HepG2 (cell line): ENCODE measurements around the gene LGALS8. TPM values are rescaled to one million over a fixed set of nuclear protein-coding genes. Genes with fewer than 3 reads are reported as not detected.

Experiments used
- AHDC1 ChIP-seq: sonication (generic); formaldehyde crosslinking; IDR thresholded peaks from 2 replicates; pipeline ENCODE4 v1.5.1; 2020; ENCODE audit warnings: mild to moderate bottlenecking, missing genetic modification reagents, borderline replicate concordance
- ATF1 ChIP-seq: IDR thresholded peaks from 2 replicates; pipeline ENCODE4 v1.6.1; 2016; ENCODE audit warnings: mild to moderate bottlenecking, control low read depth
- GATAD2A ChIP-seq: IDR thresholded peaks from 2 replicates; pipeline ENCODE4 v1.6.1; 2016
- GTF3A ChIP-seq: sonication (generic); formaldehyde crosslinking; conservative IDR thresholded peaks from 2 replicates; pipeline ENCODE4 v1.4.0; 2020; ENCODE audit warnings: mild to moderate bottlenecking, missing genetic modification reagents
- HMG20B ChIP-seq: conservative IDR thresholded peaks from 2 replicates; pipeline ENCODE4 v1.6.1; 2016; ENCODE audit warnings: missing genetic modification reagents, missing compliant biosample characterization
- HOXA9 ChIP-seq: sonication (generic); formaldehyde crosslinking; IDR thresholded peaks from 2 replicates; pipeline ENCODE4 v1.8.1; 2022; ENCODE audit warnings: missing genetic modification reagents, mild to moderate bottlenecking, moderate library complexity, borderline replicate concordance
- KDM1A ChIP-seq: IDR thresholded peaks from 2 replicates; pipeline ENCODE4 v1.6.1; 2016; ENCODE audit warnings: missing compliant biosample characterization
- MEIS2 ChIP-seq: sonication (generic); formaldehyde crosslinking; IDR thresholded peaks from 2 replicates; pipeline ENCODE4 v1.9.0; 2021; ENCODE audit warnings: mild to moderate bottlenecking, missing genetic modification reagents
- MXI1 ChIP-seq: IDR thresholded peaks from 3 replicates; pipeline ENCODE4 v1.6.1; 2012; ENCODE audit warnings: low read depth, low read length, inconsistent platforms, borderline replicate concordance
- UBTF ChIP-seq: sonication (generic); formaldehyde crosslinking; IDR thresholded peaks from 2 replicates; pipeline ENCODE4 v1.4.0; 2020; ENCODE audit warnings: mild to moderate bottlenecking, missing genetic modification reagents
- ZBTB7B ChIP-seq: sonication (generic); formaldehyde crosslinking; IDR thresholded peaks from 2 replicates; pipeline ENCODE4 v1.4.0; 2020; ENCODE audit warnings: missing genetic modification reagents
- ZNF12 ChIP-seq: sonication (generic); formaldehyde crosslinking; IDR thresholded peaks from 2 replicates; pipeline ENCODE4 v1.5.0; 2020; ENCODE audit warnings: missing genetic modification reagents
- ZNF605 ChIP-seq: sonication (generic); formaldehyde crosslinking; IDR thresholded peaks from 2 replicates; pipeline ENCODE4 v1.8.0; 2022; ENCODE audit warnings: mild to moderate bottlenecking, missing genetic modification reagents
- ZNF644 ChIP-seq: IDR thresholded peaks from 2 replicates; pipeline ENCODE4 v1.6.1; 2016; ENCODE audit warnings: low read depth
- ZNF766 ChIP-seq: sonication (generic); formaldehyde crosslinking; IDR thresholded peaks from 2 replicates; pipeline ENCODE4 v1.5.0; 2020; ENCODE audit warnings: missing genetic modification reagents, borderline replicate concordance
- ZNF780A ChIP-seq: sonication (generic); formaldehyde crosslinking; IDR thresholded peaks from 2 replicates; pipeline ENCODE4 v1.8.0; 2022; ENCODE audit warnings: mild to moderate bottlenecking, missing genetic modification reagents, moderate library complexity
- ZSCAN30 ChIP-seq: sonication (generic); formaldehyde crosslinking; IDR thresholded peaks from 2 replicates; pipeline ENCODE4 v1.5.0; 2020; ENCODE audit warnings: mild to moderate bottlenecking, missing genetic modification reagents
- polyA plus RNA-seq, 8 experiments: library from polyadenylated mRNA; depleted of rRNA in 3 of 8; stranded (reverse) in 7 of 8; unstranded in 1 of 8; fragments of >200 nt; fragmentation: Illumina TruSeq in 4 of 8; extraction: Trizol in 4 of 8; gene quantifications; 2 replicates each; pipeline versions ENCODE4 v1.2.1 to v1.2.3, GENCODE V29; 2011 to 2016; ENCODE audit warnings: low read depth in 4 of 8, missing spikeins in 1 of 8, mixed read lengths in 1 of 8; ENCODE audit not compliant: insufficient read depth in 1 of 8
- total RNA-seq, 5 experiments: library from RNA; depleted of rRNA; stranded (reverse); fragments of >200 nt; fragmentation: Illumina TruSeq; extraction: Trizol; gene quantifications; 2 replicates each; pipeline ENCODE4 v1.2.3, GENCODE V29; 2016; ENCODE audit warnings: low read depth in 1 of 5

The LGALS8 gene
- total and polyA plus RNA-seq, 2 of the 13 experiments (the other 11 are each of a cell fraction or from before 2014, with no cell fraction given) = 29.3 to 185 TPM

GRCh38 chr1:236494586-236495466, 29.0 kb upstream of the LGALS8 start (continued):
- TF ChIP-seq ZSCAN30 (CRISPR knock-in tag) (no peak), HMG20B (0 out of 2 replicates have a peak, but pooled peaks have one; percentile 45), GATAD2A (CRISPR knock-in tag) (peak; percentile 94), MEIS2 (CRISPR knock-in tag) (peak; percentile 94), ATF1 (CRISPR knock-in tag) (peak; percentile 15; the same call in 1 of the 2 replicates), KDM1A (CRISPR knock-in tag) (peak; percentile 93), MXI1 (no peak), UBTF (CRISPR knock-in tag) (no peak), ZBTB7B (CRISPR knock-in tag) (peak; percentile 54; the same call in 1 of the 2 replicates), GTF3A (CRISPR knock-in tag) (no peak), ZNF780A (no peak), ZNF644 (CRISPR knock-in tag) (peak; percentile 95), HOXA9 (CRISPR knock-in tag) (no peak), AHDC1 (peak; percentile 62; the same call in 1 of the 2 replicates), ZNF766 (CRISPR knock-in tag) (no peak), ZNF12 (peak; percentile 41; the same call in 1 of the 2 replicates), ZNF605 (0 out of 2 replicates have a peak, but pooled peaks have one; percentile 40)
